Keratinocyte (primary cell): ENCODE results near the gene ADGRB2.

Experiments
- CTCF ChIP-seq, 3 experiments: IDR thresholded peaks in 1 of 3; conservative IDR thresholded peaks in 1 of 3; optimal IDR thresholded peaks in 1 of 3; 2 replicates in 2 of 3; 3 replicates in 1 of 3; pipeline versions ENCODE3 to v1.5.1; 2011; ENCODE audit warnings: low read length in 3 of 3, mild to moderate bottlenecking in 3 of 3, moderate library complexity in 2 of 3, control low read depth in 1 of 3, inconsistent platforms in 1 of 3; ENCODE audit not compliant: insufficient read depth in 2 of 3; ENCODE audit errors: extremely low read depth in 1 of 3
- EZH2 ChIP-seq: IDR thresholded peaks from one replicate; pipeline ENCODE4 v1.6.1; 2012; ENCODE audit warnings: inconsistent platforms, mild to moderate bottlenecking, low read length, moderate library complexity

GRCh38 chr1:31785947-31786290, 21.8 kb upstream of the ADGRB2 start:
- TF ChIP-seq CTCF (optimal IDR thresholded peaks at IDR 0.05 in 1 of 3, IDR thresholded peaks at IDR 0.05 in 1 of 3, conservative IDR thresholded peaks at IDR 0.05 in 1 of 3; ENCODE audit: extremely low read depth in 1 of 3, insufficient read depth in 2 of 3, low read length in 3 of 3): no peak
- no peak for TF ChIP-seq EZH2
